ENCODE measurements around the gene ATP11C. TPM values are rescaled to one million over a fixed set of nuclear protein-coding genes. Genes with fewer than 3 reads are reported as not detected.
A peak's percentile ranks its signal among the peaks of the same experiment; 100 is the strongest.

The ATP11C gene
- polyA plus RNA-seq, 1 donor (not counting 4 experiments of a cell fraction or from before 2014, with no cell fraction given): 14.0 TPM

DNA sequence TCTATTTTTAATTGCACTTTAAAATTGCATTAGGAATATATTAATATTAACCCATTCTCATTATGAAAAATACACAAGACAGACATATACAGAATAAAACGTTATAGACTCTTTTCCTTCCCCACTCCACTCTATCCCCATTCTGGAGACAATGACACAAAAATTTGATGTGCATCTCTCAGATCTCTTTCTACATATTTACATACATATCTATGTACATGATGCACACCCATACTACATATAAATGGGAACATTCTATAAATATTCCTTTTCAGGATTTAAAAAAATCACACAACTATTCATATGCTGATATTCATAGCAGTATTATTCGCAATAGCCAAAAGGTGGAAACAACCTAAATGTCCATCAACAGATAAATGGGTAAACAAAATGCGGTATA, 34.9 kb upstream of the ATP11C start:
- dilution Hi-C loops (cut with MboI; ENCODE audit: extremely low pct_ligation_motif_present, low sequenced_read_pairs): no loop called here
- no peak for DNase-seq (ENCODE audit: low read depth, low spot score)
- no peaks in the 10 kb centered on the region for H3K36me3 ChIP-seq (ENCODE audit: control insufficient read depth in 2 of 2, extremely low read depth in 1 of 2, insufficient read depth in 2 of 2, low read length in 2 of 2)
- H3K27me3 ChIP-seq (ENCODE audit: control insufficient read depth, extremely low read depth, insufficient read depth, low read length): no peaks in the 10 kb centered on the region
- no peak overlapping the region for H3K9ac ChIP-seq (ENCODE audit: control insufficient read depth, extremely low read depth, insufficient read depth, low read length)
- FAIRE-seq: no peak
- no peaks in the 10 kb centered on the region for H3K79me2 ChIP-seq (ENCODE audit: control insufficient read depth, insufficient read depth, low read length)
- H3K4me2 ChIP-seq (ENCODE audit: control insufficient read depth, extremely low read depth, insufficient read depth, low read depth, low read length): no peak overlapping the region
- H4K20me1 ChIP-seq (ENCODE audit: control insufficient read depth, extremely low read depth, insufficient read depth, low read length): no peaks in the 10 kb centered on the region
- TF ChIP-seq, protein P1, sequence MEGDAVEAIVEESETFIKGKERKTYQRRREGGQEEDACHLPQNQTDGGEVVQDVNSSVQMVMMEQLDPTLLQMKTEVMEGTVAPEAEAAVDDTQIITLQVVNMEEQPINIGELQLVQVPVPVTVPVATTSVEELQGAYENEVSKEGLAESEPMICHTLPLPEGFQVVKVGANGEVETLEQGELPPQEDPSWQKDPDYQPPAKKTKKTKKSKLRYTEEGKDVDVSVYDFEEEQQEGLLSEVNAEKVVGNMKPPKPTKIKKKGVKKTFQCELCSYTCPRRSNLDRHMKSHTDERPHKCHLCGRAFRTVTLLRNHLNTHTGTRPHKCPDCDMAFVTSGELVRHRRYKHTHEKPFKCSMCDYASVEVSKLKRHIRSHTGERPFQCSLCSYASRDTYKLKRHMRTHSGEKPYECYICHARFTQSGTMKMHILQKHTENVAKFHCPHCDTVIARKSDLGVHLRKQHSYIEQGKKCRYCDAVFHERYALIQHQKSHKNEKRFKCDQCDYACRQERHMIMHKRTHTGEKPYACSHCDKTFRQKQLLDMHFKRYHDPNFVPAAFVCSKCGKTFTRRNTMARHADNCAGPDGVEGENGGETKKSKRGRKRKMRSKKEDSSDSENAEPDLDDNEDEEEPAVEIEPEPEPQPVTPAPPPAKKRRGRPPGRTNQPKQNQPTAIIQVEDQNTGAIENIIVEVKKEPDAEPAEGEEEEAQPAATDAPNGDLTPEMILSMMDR (optimal IDR thresholded peaks at IDR 0.05 in 1 of 3, IDR thresholded peaks at IDR 0.05 in 1 of 3, conservative IDR thresholded peaks at IDR 0.05 in 1 of 3; ENCODE audit: extremely low read depth in 1 of 3, insufficient read depth in 2 of 3, low read length in 3 of 3): no peak
- TF ChIP-seq EZH2 (IDR thresholded peaks at IDR 0.05; ENCODE audit: low read length): no peak
- no peak overlapping the region for H3K4me3 ChIP-seq (ENCODE audit: control insufficient read depth in 2 of 3, extremely low read depth in 1 of 3, insufficient read depth in 2 of 3, low read depth in 1 of 3, low read length in 3 of 3)
- no peaks in the 10 kb centered on the region for H3K9me1 ChIP-seq (ENCODE audit: control insufficient read depth, extremely low read depth, insufficient read depth, low read length)
- H3K4me1 ChIP-seq (ENCODE audit: control insufficient read depth, extremely low read depth, insufficient read depth, low read length): no peaks in the 10 kb centered on the region
- no peaks in the 10 kb centered on the region for H3K9me3 ChIP-seq (ENCODE audit: control insufficient read depth, low read depth, low read length)
- no peak overlapping the region for H2AFZ ChIP-seq (ENCODE audit: control insufficient read depth, low read length)
- no peak overlapping the region for H3K27ac ChIP-seq (ENCODE audit: control insufficient read depth, insufficient read depth, low read length)

DNA sequence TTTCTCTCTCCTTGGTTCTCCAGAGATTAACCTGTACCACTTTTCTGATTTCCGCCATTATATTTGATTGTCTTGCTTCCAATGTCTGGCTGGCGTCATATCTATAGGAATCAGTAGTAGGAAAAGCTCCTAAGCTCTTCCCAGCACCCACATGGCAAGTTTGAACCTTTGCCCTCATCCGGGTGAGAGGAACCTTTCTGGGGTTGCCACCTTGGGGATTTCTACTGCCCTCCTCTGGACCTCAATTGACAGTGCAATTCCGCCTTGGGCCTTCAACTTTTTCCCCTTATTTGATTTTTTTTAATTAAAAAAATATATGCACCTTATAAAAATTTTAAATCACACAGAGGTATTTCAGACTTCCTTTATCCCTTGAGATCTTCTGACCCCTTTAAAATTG, 34.4 kb upstream of the ATP11C start:
- Histone ChIP-seq H2AFZ (ENCODE audit: control insufficient read depth, low read length) (no peak overlapping the region), H3K79me2 (ENCODE audit: control insufficient read depth, insufficient read depth, low read length) (no peaks in the 10 kb centered on the region), H4K20me1 (ENCODE audit: control insufficient read depth, extremely low read depth, insufficient read depth, low read length) (no peaks in the 10 kb centered on the region), H3K9ac (ENCODE audit: control insufficient read depth, extremely low read depth, insufficient read depth, low read length) (no peak overlapping the region), H3K9me1 (ENCODE audit: control insufficient read depth, extremely low read depth, insufficient read depth, low read length) (no peaks in the 10 kb centered on the region), H3K4me3 (ENCODE audit: control insufficient read depth in 2 of 3, extremely low read depth in 1 of 3, insufficient read depth in 2 of 3, low read depth in 1 of 3, low read length in 3 of 3) (no peak overlapping the region), H3K27me3 (ENCODE audit: control insufficient read depth, extremely low read depth, insufficient read depth, low read length) (no peaks in the 10 kb centered on the region), H3K9me3 (ENCODE audit: control insufficient read depth, low read depth, low read length) (no peaks in the 10 kb centered on the region), H3K36me3 (ENCODE audit: control insufficient read depth in 2 of 2, extremely low read depth in 1 of 2, insufficient read depth in 2 of 2, low read length in 2 of 2) (no peaks in the 10 kb centered on the region), H3K4me2 (ENCODE audit: control insufficient read depth, extremely low read depth, insufficient read depth, low read depth, low read length) (no peak overlapping the region), H3K27ac (ENCODE audit: control insufficient read depth, insufficient read depth, low read length) (no peak overlapping the region), H3K4me1 (ENCODE audit: control insufficient read depth, extremely low read depth, insufficient read depth, low read length) (no peaks in the 10 kb centered on the region)
- TF ChIP-seq EZH2 (IDR thresholded peaks at IDR 0.05; ENCODE audit: low read length): no peak
- TF ChIP-seq, protein P1 (optimal IDR thresholded peaks at IDR 0.05 in 1 of 3, IDR thresholded peaks at IDR 0.05 in 1 of 3, conservative IDR thresholded peaks at IDR 0.05 in 1 of 3; ENCODE audit: extremely low read depth in 1 of 3, insufficient read depth in 2 of 3, low read length in 3 of 3): peak in 2 of 3 experiments; percentile 33 to 42
- DNase-seq (ENCODE audit: low read depth, low spot score): no peak
- FAIRE-seq: no peak
- dilution Hi-C loops (cut with MboI; ENCODE audit: extremely low pct_ligation_motif_present, low sequenced_read_pairs): no loop called here

Data from keratinocyte (primary cell).